HG03469 (cell line): ENCODE results near the gene AARS2.

Source experiments
- ATAC-seq: cut with Tn5 transposase; IDR thresholded peaks from one replicate; pipeline ENCODE4 v1.9.1; 2021; ENCODE audit warnings: mild to moderate bottlenecking, moderate library complexity, moderate number of reproducible peaks; ENCODE audit not compliant: unreplicated experiment

AARS2 gene

GRCh38 chr6:44251576-44252524 is 61.3 kb downstream of the AARS2 start:
- no peak for ATAC-seq

- no peak for ATAC-seq
Observed at GRCh38 chr6:44250718-44251123, 62.4 kb downstream of the AARS2 start.

GRCh38 chr6:44250067-44250717 is 63.0 kb downstream of the AARS2 start:
- ATAC-seq = no peak
